Measurements from ENCODE around the gene MECP2. TPM values are rescaled to one million over a fixed set of nuclear protein-coding genes. Genes with fewer than 3 reads are reported as not detected.

Gene MECP2
- total and polyA plus RNA-seq, 10 of the 15 experiments (the other 5 are each of a cell fraction or from before 2014, with no cell fraction given), result 1.3 to 32.7 (median 13.7) TPM

- CTCF ChIA-PET, result interaction anchor here (0.9 to 2.3 kb wide), 7 partner anchors 8 to 34 kb away, joined by 3 to 8 read pairs (median 5); partner anchors contain the start of gene TMEM187
- BruUV-seq (replicated peaks), result no TSS peak
- SMC1A ChIA-PET (ENCODE audit: uncharacterized antibody, unreplicated experiment), result interaction anchor here (0.7 to 3.2 kb wide), 11 partner anchors 8 to 60 kb away, joined by 3 to 27 read pairs (median 5); partner anchors contain the start of genes HCFC1 and TMEM187
- H3K9me3 ChIP-seq (replicated peaks; ENCODE audit: control insufficient read depth, insufficient read depth, low read length), result no peaks in the 10 kb centered on the region; the same call in 1 of the 3 replicates
- no peaks in the 10 kb centered on the region for H3K36me3 ChIP-seq (ENCODE audit: control insufficient read depth in 2 of 2, insufficient read depth in 2 of 2, low read length in 1 of 2)
- H3K4me1 ChIP-seq (ENCODE audit: control insufficient read depth, insufficient read depth, low read length), result peaks cover 39% of the 10 kb centered on the region
- POLR2A ChIA-PET, result interaction anchor here (0.7 to 3.2 kb wide), 10 partner anchors 9 to 57 kb away, joined by 3 to 17 read pairs (median 4); partner anchors contain the start of genes HCFC1 and TMEM187
- TF ChIP-seq POU2F2 (IDR thresholded peaks at IDR 0.05; ENCODE audit: borderline replicate concordance, low read depth, low read length) (no peak), PKNOX1 (IDR thresholded peaks at IDR 0.05) (peak; percentile 62), ZNF687 (IDR thresholded peaks at IDR 0.05) (no peak)
- WGBS (ENCODE audit: insufficient coverage, insufficient replicate concordance, low lambda C conversion rate, missing lambda C conversion rate), result 31% methylated on average over 7 of the region's 7 CpGs
- peak overlapping the region; percentile 63 for H3K4me2 ChIP-seq (ENCODE audit: control insufficient read depth, insufficient read depth)
- H3K4me3 ChIP-seq, result no peak overlapping the region
- H2AFZ ChIP-seq (ENCODE audit: control insufficient read depth, low read depth, low read length), result peak overlapping the region; percentile 20; the same call in 1 of the 2 replicates
- no peak for ATAC-seq
- peak overlapping the region; percentile 1; the same call in 1 of the 2 replicates for H3K9ac ChIP-seq (ENCODE audit: control insufficient read depth, insufficient read depth, low read length)
- no peak for DNase-seq (ENCODE audit: low read depth, low spot score)
- in situ Hi-C loops (cut with MboI) (loop anchor here (10.0 kb wide), 1 partner anchor 56 kb away; the partner anchor contains the start of gene ARHGAP4), intact Hi-C loops (cut with micrococcal nuclease; ENCODE audit: unreplicated experiment) (no loop called here)
- no peaks in the 10 kb centered on the region for H4K20me1 ChIP-seq (ENCODE audit: control insufficient read depth, insufficient read depth)
- no peak for FAIRE-seq
- no peaks in the 10 kb centered on the region for H3K27me3 ChIP-seq (replicated peaks in 1 of 2; ENCODE audit: control insufficient read depth in 2 of 2, insufficient read depth in 2 of 2, low read length in 1 of 2)
- RAD21 ChIA-PET (ENCODE audit: unreplicated experiment), result interaction anchor here (0.6 to 2.3 kb wide), 10 partner anchors 11 to 60 kb away, joined by 3 to 14 read pairs (median 4); partner anchors contain the start of genes IRAK1 and NAA10
- peak overlapping the region; percentile 60 for H3K27ac ChIP-seq (ENCODE audit: control insufficient read depth, insufficient read depth)
- no peaks in the 10 kb centered on the region; the same call in 1 of the 2 replicates for H3K79me2 ChIP-seq (ENCODE audit: control insufficient read depth, insufficient read depth, low read length)
These were observed 116.3 kb downstream of the MECP2 start for GRCh38 chrX:153981231-153981630.

All from GM12878 (cell line).